Retinal pigment epithelial cell (primary cell): Measurements from ENCODE around the gene AGBL4.

Experiments used
- DNase-seq: peaks from one replicate; pipeline ENCODE4 v3.0.0-alpha.2; 2010; ENCODE audit warnings: low read depth
- H3K4me3 ChIP-seq: 2 replicates; pipeline ENCODE4 v1.5.1; 2011; ENCODE audit warnings: mild to moderate bottlenecking, low read length, control low read depth, moderate library complexity
- CTCF ChIP-seq: conservative IDR thresholded peaks from 2 replicates; pipeline ENCODE4 v1.5.1; 2011; ENCODE audit warnings: low read depth, low read length, control low read depth, inconsistent platforms

Gene AGBL4

DNA sequence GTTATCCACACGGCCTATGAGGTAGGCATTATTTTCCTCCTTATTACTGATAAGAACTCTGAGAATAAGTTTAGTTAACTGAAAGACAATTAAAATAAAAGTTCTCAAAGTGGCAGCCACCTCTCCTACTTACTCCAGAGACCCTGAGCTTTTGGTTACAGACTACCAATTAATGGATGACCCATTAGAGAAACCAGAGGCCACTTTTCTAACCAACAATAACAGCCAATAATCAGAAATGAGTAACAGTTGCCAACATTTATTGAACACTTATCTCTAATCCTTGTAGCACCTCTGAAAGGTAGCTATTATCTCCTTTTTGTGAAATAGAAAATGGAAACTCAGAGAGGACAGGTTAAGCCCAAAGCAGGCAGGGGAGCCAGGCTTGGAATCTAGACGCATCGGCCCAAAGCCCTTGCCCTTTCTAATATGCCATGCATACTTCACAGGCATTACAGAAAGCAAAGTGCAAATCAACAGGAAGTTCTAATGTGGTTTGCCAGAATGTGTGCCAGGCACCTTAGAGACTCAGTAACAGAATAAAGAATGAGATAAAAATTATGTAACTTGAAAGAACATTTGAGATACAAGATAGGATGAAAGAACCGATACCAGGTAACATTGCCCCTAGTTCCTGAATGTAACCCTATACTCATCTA, 1297.1 kb downstream of the AGBL4 start:
- DNase-seq: no peak
- H3K4me3 ChIP-seq: no peak overlapping the region
- TF ChIP-seq CTCF: no peak

- TF ChIP-seq CTCF: no peak
- H3K4me3 ChIP-seq: no peak overlapping the region
- DNase-seq: no peak
These were observed 1297.6 kb downstream of the AGBL4 start for GRCh38 chr1:48726139-48726538.

DNA sequence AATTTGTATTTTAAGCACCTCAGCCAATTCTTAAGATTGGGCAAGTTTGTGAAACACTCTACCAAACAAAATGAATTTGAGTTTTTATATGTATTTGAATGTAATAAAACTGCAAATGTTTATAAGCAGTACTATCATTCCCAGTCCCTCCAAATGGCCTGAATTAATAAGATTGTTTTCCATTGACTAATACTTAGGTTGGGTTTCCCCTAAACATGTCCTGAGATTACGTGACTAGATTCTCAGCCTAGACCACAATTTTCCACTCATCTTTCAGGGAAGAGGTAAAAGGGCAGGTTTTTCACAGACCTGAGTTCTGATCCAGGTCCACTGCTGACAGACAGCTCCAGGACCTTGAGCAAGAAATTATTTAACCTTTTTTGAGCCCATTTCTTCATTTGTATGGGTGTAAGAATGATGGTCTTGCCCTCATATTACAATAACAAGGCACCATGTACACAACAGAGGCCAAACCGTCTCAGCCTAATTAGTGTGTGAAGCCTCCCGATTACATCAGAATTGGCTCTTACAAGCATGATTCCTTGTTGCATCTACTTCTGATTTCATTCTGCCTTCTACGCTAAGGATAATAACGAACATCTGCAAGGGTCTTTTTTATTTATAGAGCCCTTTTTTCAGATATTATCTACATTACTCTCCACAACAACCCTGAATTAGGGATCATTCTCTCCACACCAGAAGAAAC, 1298.3 kb downstream of the AGBL4 start:
- no peak for DNase-seq
- H3K4me3 ChIP-seq: no peak overlapping the region
- TF ChIP-seq CTCF: no peak

GRCh38 chr1:48720929-48721328, 1302.8 kb downstream of the AGBL4 start:
- no peak for DNase-seq
- no peak overlapping the region for H3K4me3 ChIP-seq
- TF ChIP-seq CTCF: no peak

DNA sequence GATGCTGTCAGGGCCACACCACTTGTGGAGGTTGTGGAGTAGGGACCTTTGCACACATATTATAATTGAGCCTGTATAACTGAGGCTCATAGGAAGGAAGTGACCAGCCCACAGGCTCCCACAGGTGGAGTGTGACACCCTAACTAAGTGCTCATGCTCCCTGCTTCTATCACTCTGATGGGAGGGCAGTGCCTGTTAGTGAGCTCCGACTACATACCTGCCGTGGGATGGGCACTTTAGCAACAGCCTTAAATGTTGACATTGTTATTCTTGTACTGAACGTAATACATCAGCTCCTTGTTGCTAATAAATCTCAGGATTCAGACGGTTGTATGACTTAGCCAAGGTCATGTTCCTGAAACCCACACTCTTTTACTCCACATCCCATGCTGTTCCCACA, 1305.0 kb downstream of the AGBL4 start:
- no peak for TF ChIP-seq CTCF
- no peak overlapping the region for H3K4me3 ChIP-seq
- no peak for DNase-seq

- no peak for DNase-seq
- no peak overlapping the region for H3K4me3 ChIP-seq
- TF ChIP-seq CTCF: no peak
These were observed 1305.6 kb downstream of the AGBL4 start for GRCh38 chr1:48718116-48718630.

GRCh38 chr1:48717082-48717481, 1306.7 kb downstream of the AGBL4 start:
- TF ChIP-seq CTCF: no peak
- H3K4me3 ChIP-seq: no peak overlapping the region
- DNase-seq: no peak
